Activated B cell treated with CpG ODN at 0.5 μM for 24 hours (primary cell): ENCODE measurements around the gene ADAM12. TPM values are rescaled to one million over a fixed set of nuclear protein-coding genes. Genes with fewer than 3 reads are reported as not detected.

Experiments used
- ATAC-seq: fragments of 200-7000 bp; cut with Tn5 transposase; one replicate; pipeline ENCODE4 v1.10.0; 2021; ENCODE audit warnings: low read depth, mild to moderate bottlenecking, moderate library complexity
- CTCF ChIA-PET: fragments of 350-600 bp; sonication (Branson Sonifier 250); formaldehyde crosslinking; loops from one replicate; lab custom pipeline; 2021; ENCODE audit warnings: antibody characterized with exemption; lab: Charles Lee
- POLR2A ChIA-PET: fragments of 350-600 bp; sonication (Branson Sonifier 250); formaldehyde crosslinking; loops from one replicate; lab custom pipeline; 2021; ENCODE audit warnings: antibody characterized with exemption; lab: Charles Lee
- DNase-seq: peaks from one replicate; pipeline ENCODE4 v3.0.0; 2022
- H3K27ac Mint-ChIP-seq: one replicate; pipeline ENCODE4 v1.8.0; 2020; ENCODE audit warnings: mixed read lengths
- H3K27me3 Mint-ChIP-seq: one replicate; pipeline ENCODE4 v1.8.0; 2021; ENCODE audit warnings: mixed read lengths
- H3K36me3 Mint-ChIP-seq: one replicate; pipeline ENCODE4 v1.8.0; 2021; ENCODE audit warnings: low read depth, mixed read lengths
- H3K4me1 Mint-ChIP-seq: one replicate; pipeline ENCODE4 v1.8.0; 2021; ENCODE audit warnings: mixed read lengths
- H3K4me3 Mint-ChIP-seq: one replicate; pipeline ENCODE4 v1.8.0; 2020; ENCODE audit warnings: mild to moderate bottlenecking, mixed read lengths
- H3K9me3 Mint-ChIP-seq: one replicate; pipeline ENCODE4 v1.8.0; 2020; ENCODE audit warnings: mixed read lengths
- CTCF ChIP-seq: fragments of 200-600 bp; IDR thresholded peaks from one replicate; pipeline ENCODE4 v1.8.0; 2022; ENCODE audit warnings: antibody characterized with exemption, mild to moderate bottlenecking
- intact Hi-C: fragments of 100-400 bp; cut with micrococcal nuclease; formaldehyde crosslinking; loops from one replicate; pipeline ENCODE4 v1.15.1; 2024
- total RNA-seq: library from RNA; stranded (reverse); gene quantifications from 2 replicates; pipeline ENCODE4 v1.2.3, GENCODE V29; 2022

ADAM12 gene
- total RNA-seq, 1 donor from 2014 or later, result 0.84 TPM

GRCh38 chr10:126122881-126123280 lies 265.4 kb downstream of the ADAM12 start:
- Mint-ChIP-seq H3K27me3 (no peaks in the 10 kb centered on the region), H3K4me3 (no peak overlapping the region), H3K36me3 (no peaks in the 10 kb centered on the region), H3K4me1 (no peaks in the 10 kb centered on the region), H3K27ac (no peak overlapping the region), H3K9me3 (no peaks in the 10 kb centered on the region)
- POLR2A ChIA-PET, result no interaction called here
- ATAC-seq, result no peak
- DNase-seq, result no peak
- no peak for TF ChIP-seq CTCF
- CTCF ChIA-PET, result no interaction called here
- intact Hi-C loops, result no loop called here

- intact Hi-C loops, result no loop called here
- POLR2A ChIA-PET, result no interaction called here
Measured at GRCh38 chr10:126119599-126119998, 268.7 kb downstream of the ADAM12 start.

DNA sequence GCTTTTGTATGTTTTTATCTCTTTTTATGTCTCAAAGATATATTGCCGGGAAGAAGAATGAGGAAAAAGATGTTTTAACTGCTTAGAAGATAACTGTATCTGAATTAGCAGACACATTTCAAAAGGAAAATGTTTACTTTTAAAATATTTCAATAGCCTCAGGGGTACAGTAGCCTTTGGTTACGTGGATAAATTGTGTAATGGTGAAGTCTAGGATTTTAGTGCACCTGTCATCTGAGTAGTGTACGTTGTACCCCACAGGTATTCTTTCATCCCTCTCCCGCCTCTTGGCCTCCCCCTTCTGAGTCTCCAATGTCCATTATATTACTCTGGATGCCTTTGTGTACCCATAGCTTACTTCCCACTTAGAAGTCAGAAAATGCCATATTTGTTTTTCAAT lies 269.8 kb downstream of the ADAM12 start:
- Mint-ChIP-seq H3K4me1 (no peaks in the 10 kb centered on the region), H3K9me3 (no peaks in the 10 kb centered on the region), H3K36me3 (no peaks in the 10 kb centered on the region), H3K4me3 (no peak overlapping the region), H3K27ac (no peak overlapping the region), H3K27me3 (peaks cover 4% of the 10 kb centered on the region)
- DNase-seq (no peak), ATAC-seq (no peak)
- CTCF ChIA-PET, result no interaction called here
- intact Hi-C loops, result no loop called here
- POLR2A ChIA-PET, result no interaction called here
- no peak for TF ChIP-seq CTCF

More at GRCh38 chr10:126119599-126119998, 268.7 kb downstream of the ADAM12 start:
- no peak overlapping the region for H3K27ac Mint-ChIP-seq
- no peak overlapping the region for H3K4me3 Mint-ChIP-seq
- ATAC-seq (no peak), DNase-seq (no peak)
- TF ChIP-seq CTCF, result no peak
- no peaks in the 10 kb centered on the region for H3K36me3 Mint-ChIP-seq
- CTCF ChIA-PET, result no interaction called here
- H3K27me3 Mint-ChIP-seq, result no peaks in the 10 kb centered on the region
- H3K9me3 Mint-ChIP-seq, result no peaks in the 10 kb centered on the region
- no peaks in the 10 kb centered on the region for H3K4me1 Mint-ChIP-seq

DNA sequence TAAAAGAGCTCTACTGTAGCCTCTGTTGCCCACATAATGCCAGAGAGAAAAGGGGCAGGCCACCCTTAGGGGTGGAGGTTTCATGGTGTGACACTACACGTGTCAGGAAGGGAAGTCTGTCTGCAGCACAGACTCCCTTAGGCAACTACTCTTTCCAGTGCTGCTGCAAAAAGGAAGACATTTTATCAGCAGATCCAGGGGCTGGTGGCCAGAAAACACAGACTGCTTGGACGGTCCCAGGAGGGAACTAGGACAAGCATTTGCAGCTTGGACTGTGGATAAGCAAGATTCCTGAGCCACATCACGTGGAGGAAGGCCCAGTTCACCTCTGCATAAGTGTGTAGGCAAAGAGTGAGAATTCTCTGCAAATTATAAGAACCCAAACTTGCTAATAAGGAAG lies 271.1 kb downstream of the ADAM12 start:
- no peak for TF ChIP-seq CTCF
- CTCF ChIA-PET, result no interaction called here
- no peaks in the 10 kb centered on the region for H3K36me3 Mint-ChIP-seq
- H3K4me3 Mint-ChIP-seq, result no peak overlapping the region
- intact Hi-C loops, result no loop called here
- no peak overlapping the region for H3K27ac Mint-ChIP-seq
- ATAC-seq (no peak), DNase-seq (no peak)
- H3K4me1 Mint-ChIP-seq, result no peaks in the 10 kb centered on the region
- POLR2A ChIA-PET, result no interaction called here
- H3K9me3 Mint-ChIP-seq, result no peaks in the 10 kb centered on the region
- H3K27me3 Mint-ChIP-seq, result peaks cover 8% of the 10 kb centered on the region

GRCh38 chr10:126115886-126116285 lies 272.4 kb downstream of the ADAM12 start:
- no peak for ATAC-seq
- Mint-ChIP-seq H3K27me3 (peaks cover 8% of the 10 kb centered on the region), H3K36me3 (no peaks in the 10 kb centered on the region), H3K9me3 (no peaks in the 10 kb centered on the region), H3K4me3 (no peak overlapping the region), H3K27ac (no peak overlapping the region), H3K4me1 (no peaks in the 10 kb centered on the region)
- no peak for TF ChIP-seq CTCF
- POLR2A ChIA-PET, result no interaction called here
- DNase-seq, result no peak
- CTCF ChIA-PET, result no interaction called here
- intact Hi-C loops, result no loop called here
